Left kidney (tissue), 8 donors: ENCODE data around the gene NAT8L. TPM values are rescaled to one million over a fixed set of nuclear protein-coding genes. Genes with fewer than 3 reads are reported as not detected.
"Not testable (repeated sequence)": the region's sequence is repeated elsewhere in the genome, so short reads cannot be mapped to it uniquely, and the experiment has no call there.

Experiments
- DNase-seq: peaks from one replicate; pipeline ENCODE4 v3.0.0-alpha.2; 2013
- long read RNA-seq, 8 donors: transcript quantifications; one replicate each; lab custom pipeline, GENCODE V29; 2026
- polyA plus RNA-seq: library from polyadenylated mRNA; unstranded; fragments of 120-200 nt; gene quantifications from one replicate; pipeline ENCODE4 v1.2.1, GENCODE V29; 2013; ENCODE audit not compliant: insufficient read length

NAT8L gene, protein sequence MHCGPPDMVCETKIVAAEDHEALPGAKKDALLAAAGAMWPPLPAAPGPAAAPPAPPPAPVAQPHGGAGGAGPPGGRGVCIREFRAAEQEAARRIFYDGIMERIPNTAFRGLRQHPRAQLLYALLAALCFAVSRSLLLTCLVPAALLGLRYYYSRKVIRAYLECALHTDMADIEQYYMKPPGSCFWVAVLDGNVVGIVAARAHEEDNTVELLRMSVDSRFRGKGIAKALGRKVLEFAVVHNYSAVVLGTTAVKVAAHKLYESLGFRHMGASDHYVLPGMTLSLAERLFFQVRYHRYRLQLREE
- polyA plus RNA-seq = 6.4 TPM
- long read RNA-seq, donor 1, full-length matches to known transcripts = 3 of 3 reads
- long read RNA-seq, donor 1, partial matches to known transcripts = 0 of 3 reads
- long read RNA-seq, donor 1, other reads (novel, unspliced or antisense) = 0 of 3 reads
- long read RNA-seq, donor 2, full-length matches to known transcripts = 1 of 1 reads
- long read RNA-seq, donor 2, partial matches to known transcripts = 0 of 1 reads
- long read RNA-seq, donor 2, other reads (novel, unspliced or antisense) = 0 of 1 reads
- long read RNA-seq, donor 3, full-length matches to known transcripts = 2 of 2 reads
- long read RNA-seq, donor 3, partial matches to known transcripts = 0 of 2 reads
- long read RNA-seq, donor 3, other reads (novel, unspliced or antisense) = 0 of 2 reads
- long read RNA-seq, donor 4 = 0 reads
- long read RNA-seq, donor 5, full-length matches to known transcripts = 1 of 1 reads
- long read RNA-seq, donor 5, partial matches to known transcripts = 0 of 1 reads
- long read RNA-seq, donor 5, other reads (novel, unspliced or antisense) = 0 of 1 reads
- long read RNA-seq, donor 6, full-length matches to known transcripts = 1 of 1 reads
- long read RNA-seq, donor 6, partial matches to known transcripts = 0 of 1 reads
- long read RNA-seq, donor 6, other reads (novel, unspliced or antisense) = 0 of 1 reads
- long read RNA-seq, donor 7, full-length matches to known transcripts = 1 of 1 reads
- long read RNA-seq, donor 7, partial matches to known transcripts = 0 of 1 reads
- long read RNA-seq, donor 7, other reads (novel, unspliced or antisense) = 0 of 1 reads
- long read RNA-seq, donor 8 = 0 reads

DNA sequence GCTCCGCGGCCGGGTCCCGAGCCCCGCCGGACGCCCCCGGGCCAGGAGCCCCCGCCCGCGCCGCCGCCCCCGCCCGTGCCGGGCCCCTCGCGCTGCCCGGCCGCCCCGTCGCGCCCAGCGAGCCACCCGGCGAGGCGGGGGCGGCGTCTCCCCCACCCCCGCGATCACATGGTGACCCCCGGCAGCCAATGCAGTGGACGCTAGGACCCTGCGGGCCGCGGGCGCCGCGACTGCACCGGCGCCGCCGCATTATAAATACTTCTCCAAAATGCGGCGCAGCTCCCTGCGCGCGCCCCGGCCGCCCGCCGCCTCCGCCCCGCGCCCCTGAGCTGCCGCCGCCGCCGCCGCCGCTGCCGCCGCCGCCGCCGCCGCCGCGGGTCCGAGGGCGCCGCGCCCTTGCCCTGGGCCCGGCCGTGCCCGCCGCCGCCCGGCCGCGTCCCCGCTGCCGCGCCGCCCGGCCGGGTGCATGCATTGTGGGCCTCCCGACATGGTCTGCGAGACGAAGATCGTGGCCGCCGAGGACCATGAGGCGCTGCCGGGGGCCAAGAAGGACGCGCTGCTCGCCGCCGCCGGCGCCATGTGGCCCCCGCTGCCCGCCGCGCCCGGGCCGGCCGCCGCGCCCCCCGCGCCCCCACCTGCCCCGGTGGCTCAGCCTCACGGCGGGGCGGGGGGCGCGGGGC is at the start of gene NAT8L:
Gene NAT8L (plus strand): TSS at position 282 of the 680 bp plus-strand sequence. CDS start 185 bp downstream, at position 467.
- no peak for DNase-seq

GRCh38 chr4:2009651-2010233 is 49.4 kb upstream of the NAT8L start:
- peak; percentile 27 for DNase-seq

- no peak for DNase-seq
Measured at GRCh38 chr4:2011583-2011982, 47.5 kb upstream of the NAT8L start.

- DNase-seq = no peak
Measured at GRCh38 chr4:2015008-2015407, 44.1 kb upstream of the NAT8L start.

DNA sequence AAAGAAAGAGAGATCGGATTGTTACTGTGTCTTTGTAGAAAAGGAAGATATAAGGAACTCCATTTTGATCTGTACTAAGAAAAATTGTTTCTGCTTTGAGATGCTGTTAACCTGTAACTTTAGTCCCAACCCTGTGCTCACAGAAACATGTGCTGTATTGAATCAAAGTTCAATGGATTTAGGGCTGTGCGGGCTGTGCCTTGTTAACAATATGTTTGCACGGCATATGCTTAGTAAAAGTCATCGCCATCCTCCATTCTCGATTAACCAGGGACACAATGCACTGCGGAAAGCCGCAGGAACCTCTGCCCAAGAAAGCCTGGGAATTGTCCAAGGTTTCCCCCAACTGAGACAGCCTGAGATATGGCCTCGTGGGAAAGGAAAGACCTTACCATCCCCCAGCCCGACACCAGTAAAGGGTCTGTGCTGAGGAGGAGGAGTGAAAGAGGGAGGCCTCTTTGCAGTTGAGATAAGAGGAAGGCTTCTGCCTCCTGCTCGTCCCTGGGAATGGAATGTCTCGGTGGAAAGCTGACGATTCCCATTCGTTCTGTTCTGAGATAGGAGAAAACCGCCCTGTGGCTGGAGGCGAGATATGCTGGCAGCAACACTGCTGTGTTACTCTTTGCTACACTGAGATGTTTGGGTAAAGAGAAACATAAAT is 37.6 kb upstream of the NAT8L start:
- DNase-seq = not testable (repeated sequence)

DNA sequence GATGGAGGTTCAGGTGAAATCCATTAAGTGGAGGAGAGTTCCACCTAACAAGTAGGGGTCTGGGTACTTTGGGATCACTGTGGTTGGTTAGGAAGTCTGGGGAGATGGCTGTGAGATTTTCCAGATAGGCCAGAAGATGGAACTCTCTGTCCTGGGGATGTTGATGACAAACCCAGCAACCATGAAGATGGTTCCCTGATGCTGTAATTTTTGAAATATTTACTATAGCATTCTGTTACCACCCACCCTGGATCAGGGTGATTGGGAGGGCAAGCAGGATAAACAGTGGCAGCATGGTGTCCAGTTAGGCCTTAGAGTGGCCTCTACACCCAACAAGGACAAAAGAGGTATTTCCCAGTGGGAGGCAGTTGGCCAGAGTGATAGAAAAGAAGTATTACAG is 34.4 kb upstream of the NAT8L start:
- no peak for DNase-seq

GRCh38 chr4:2025817-2026216 is 33.3 kb upstream of the NAT8L start:
- DNase-seq = no peak

GRCh38 chr4:2027120-2027519 is 32.0 kb upstream of the NAT8L start:
- DNase-seq = not testable (repeated sequence)

- not testable (repeated sequence) for DNase-seq
Measured at GRCh38 chr4:2031161-2031560, 28.0 kb upstream of the NAT8L start.

DNA sequence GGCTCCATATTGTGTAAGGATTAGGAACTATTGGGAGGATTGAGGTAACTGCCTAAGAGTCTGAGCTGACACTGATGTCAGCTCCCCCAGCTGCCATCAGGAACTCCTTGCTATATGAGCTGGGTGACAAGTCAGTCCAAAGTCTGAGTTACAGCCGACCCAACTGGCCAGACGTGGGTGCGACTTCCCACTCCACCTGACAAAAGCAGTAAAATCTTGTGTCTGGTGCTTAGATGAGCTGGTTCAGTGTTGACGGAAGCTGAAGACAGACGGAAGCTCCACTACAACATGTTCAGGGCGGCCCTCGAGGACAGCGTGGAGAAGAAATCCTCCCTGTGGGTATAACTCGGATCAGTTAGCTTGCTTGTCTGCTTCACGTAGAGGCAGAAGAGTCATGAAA is 22.8 kb upstream of the NAT8L start:
- no peak for DNase-seq

GRCh38 chr4:2036866-2037265 is 22.3 kb upstream of the NAT8L start:
- no peak for DNase-seq

DNA sequence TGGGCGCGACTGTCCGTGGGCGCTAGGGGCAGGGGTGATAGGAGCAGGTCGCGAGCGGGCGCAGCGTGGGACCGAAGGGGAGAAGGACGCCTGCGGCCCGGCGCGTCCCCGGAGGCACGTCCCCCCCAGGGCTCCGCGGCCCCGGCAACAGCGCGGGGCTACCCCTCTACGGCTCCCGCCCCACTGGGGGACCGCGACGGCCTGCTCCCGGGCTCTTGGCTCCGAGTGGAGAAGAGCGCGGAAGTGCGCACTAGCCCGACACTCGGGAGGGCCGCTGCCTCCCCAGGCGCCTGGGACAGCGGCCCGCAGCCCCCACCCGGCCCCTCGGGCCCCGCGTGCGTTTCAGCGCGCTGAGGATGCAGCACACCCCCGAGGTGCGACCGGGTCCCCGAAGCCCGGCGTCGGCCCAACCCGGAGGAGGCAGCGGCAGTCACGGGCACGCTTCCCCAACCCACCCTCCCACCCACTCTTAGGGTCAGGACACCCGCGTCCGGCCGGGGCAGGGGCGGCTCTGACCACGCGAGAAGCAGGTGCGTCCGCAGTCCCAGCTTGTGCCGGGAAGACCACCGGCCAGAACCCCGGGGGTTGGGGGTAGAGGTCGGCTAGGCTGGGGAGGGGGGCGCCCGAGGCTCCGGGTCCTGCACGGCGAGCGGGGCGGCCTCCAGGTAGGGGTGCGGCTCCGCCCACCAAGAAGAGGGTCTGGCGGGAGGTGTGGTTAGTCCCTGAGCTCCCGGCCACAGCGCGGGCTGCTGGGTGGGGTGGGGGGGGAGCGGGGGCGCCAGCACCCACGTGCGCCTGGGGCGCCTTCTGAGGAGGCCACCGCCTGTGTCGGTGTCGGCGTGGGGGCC is 18.5 kb upstream of the NAT8L start:
- no peak for DNase-seq

DNA sequence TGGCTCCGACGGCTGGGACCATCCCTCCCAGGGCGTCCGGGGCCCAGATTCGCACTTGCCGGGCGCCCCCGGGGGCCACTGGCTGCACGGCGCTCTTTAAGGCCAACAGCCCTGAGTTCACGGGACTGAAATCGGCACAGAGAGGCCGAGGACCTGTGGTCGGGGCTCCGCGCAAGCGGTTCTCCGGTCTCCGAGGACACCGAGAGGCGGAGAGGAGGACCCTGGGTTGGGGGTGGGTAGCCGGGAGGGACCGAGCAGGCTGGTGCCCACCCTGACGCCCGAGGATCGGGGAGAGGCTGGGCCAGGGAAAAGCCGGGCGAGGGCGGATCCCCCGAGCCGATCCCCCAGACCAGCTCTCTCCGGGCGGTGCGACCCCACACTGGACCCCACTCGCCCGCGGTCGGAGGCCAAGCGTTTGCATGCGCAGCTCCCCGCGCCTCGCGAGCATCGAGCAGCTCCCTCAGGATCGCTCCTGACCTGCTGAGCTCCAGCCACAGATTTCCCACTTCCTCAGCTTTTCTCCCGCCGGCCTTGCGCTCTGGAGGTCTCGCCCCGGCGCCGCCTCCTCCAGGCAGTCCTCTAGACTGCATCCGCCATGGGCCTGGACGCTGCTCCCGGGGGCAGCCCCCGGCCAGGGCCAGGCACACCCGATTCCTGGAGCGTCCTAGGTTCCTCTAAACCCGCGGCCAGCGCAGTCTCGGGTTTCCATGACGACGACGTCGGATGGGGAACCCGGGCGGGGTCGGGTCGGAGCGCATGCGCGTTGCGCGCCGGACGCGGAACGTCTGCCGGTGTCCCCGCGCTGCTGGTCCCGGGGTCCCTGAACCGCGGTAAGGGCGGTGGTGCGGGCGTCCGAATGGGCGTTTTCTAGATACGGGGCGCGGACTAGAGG is 17.6 kb upstream of the NAT8L start:
- peak; percentile 66 for DNase-seq

- no peak for DNase-seq
Measured at GRCh38 chr4:2042204-2042946, 16.8 kb upstream of the NAT8L start.

DNA sequence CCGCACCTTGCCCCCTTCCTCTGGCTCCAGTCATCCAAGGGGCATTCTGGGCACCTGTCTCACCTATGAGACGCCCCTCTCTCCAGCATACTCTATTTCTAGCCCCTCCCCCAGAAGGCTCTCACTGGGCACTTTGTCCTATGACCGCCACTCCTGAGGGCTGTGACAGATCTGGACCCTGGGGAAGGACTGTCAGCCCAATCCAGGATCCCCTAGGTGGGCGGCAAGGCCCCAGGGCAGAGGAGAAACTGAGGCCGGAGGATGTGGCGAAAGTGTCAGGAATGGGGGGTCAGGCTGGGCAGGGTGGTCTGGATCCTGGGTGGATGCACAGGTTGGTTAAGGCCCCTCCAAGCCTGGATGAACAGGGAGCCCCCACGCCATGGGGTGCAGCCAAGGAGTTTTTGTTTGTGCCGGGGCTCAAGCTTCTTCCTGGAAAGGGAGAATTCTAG is 16.2 kb upstream of the NAT8L start:
- DNase-seq = no peak

DNA sequence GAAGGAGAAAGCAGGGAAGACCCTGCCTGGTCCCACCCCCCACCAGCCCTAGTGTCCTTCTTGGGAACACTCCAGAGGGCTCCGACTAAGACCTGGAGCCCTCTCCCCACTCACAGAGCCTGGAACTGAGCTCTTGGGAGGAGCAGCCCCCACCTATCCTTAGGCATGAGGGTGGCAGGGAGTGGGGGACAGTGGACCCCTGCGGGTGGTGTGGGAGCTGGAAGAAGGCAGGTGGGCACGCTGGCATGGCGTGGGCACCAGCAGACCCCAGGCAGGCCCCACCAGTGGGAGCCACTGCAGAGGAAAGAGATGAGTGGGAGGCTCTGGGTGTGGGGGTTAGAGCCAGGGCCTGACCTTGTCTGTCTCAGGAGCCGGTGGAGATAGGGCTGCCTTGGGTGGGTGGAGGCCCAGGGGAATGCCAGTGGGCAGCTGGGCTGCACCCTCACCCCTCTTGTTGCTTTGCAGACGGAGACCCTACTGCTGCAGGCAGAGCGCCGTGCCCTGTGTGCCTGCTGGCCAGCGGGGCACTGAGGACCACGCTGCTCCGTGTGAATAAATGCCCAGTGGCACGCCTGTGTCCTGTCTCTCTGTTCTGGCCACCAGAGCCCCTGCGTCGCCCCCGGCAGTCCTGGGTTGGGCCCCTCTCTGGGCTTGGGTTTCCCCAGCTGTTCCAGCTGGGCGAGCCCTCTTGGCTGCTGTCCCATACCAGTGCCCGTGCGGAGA is 15.6 kb upstream of the NAT8L start:
- DNase-seq = no peak

- DNase-seq = no peak
Measured at GRCh38 chr4:2044119-2044485, 15.0 kb upstream of the NAT8L start.
